SJSA1 (cell line): ENCODE data around the gene SEMA3D. TPM values are rescaled to one million over a fixed set of nuclear protein-coding genes. Genes with fewer than 3 reads are reported as not detected.
A peak's percentile ranks its signal among the peaks of the same experiment; 100 is the strongest.

Experiments
- DNase-seq, 2 experiments: peaks; one replicate each; pipeline ENCODE4 v3.0.0-alpha.2; 2015 to 2020; ENCODE audit warnings: low spot score in 2 of 2, low read depth in 1 of 2
- H3K27ac ChIP-seq: fragments of 250-450 bp; sonication (Bioruptor Pico); 2 replicates; pipeline ENCODE4 v1.5.1; 2020; ENCODE audit warnings: mild to moderate bottlenecking, moderate library complexity
- H3K27me3 ChIP-seq: fragments of 250-450 bp; sonication (Bioruptor Pico); replicated peaks from 2 replicates; pipeline ENCODE4 v1.5.1; 2020; ENCODE audit warnings: mild to moderate bottlenecking, moderate library complexity
- H3K36me3 ChIP-seq: fragments of 250-450 bp; sonication (Bioruptor Pico); 2 replicates; pipeline ENCODE4 v1.5.1; 2020; ENCODE audit warnings: mild to moderate bottlenecking
- H3K4me1 ChIP-seq: fragments of 250-450 bp; sonication (Bioruptor Pico); replicated peaks from 2 replicates; pipeline ENCODE4 v1.6.1; 2021; ENCODE audit warnings: mild to moderate bottlenecking
- H3K4me3 ChIP-seq: fragments of 250-450 bp; sonication (Bioruptor Pico); 2 replicates; pipeline ENCODE4 v1.5.1; 2020; ENCODE audit warnings: mild to moderate bottlenecking
- H3K9me3 ChIP-seq: fragments of 250-450 bp; sonication (Bioruptor Pico); replicated peaks from 2 replicates; pipeline ENCODE4 v1.5.1; 2020; ENCODE audit warnings: mild to moderate bottlenecking
- total RNA-seq: library from RNA; depleted of rRNA; stranded (reverse); fragments of >200 nt; shearing (Covaris generic); gene quantifications from 2 replicates; pipeline ENCODE4 v1.2.3, GENCODE V29; 2014

The SEMA3D gene
- total RNA-seq, 1 experiment from 2014 or later: 5.3 TPM

DNA sequence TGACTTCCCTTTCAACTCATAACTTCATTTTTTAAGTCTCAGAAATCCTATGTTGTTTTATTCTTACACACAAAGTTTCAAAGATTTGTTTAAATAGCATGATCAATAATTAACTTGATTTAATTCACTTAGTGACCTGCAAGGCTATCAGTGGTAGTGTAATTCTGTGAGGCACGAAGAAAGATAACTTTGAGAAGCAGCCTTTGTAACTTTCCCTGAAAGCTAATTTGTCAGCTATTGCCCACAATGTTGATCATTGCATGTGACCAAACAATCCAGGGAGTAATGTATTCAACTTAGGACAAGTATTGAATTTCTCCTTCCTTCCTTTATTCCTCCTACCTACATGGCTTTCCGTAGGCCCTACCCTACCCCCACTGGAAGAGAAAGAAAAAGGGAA lies 111.0 kb downstream of the SEMA3D start:
- Histone ChIP-seq H3K27me3 (no peaks in the 10 kb centered on the region), H3K36me3 (no peaks in the 10 kb centered on the region), H3K9me3 (no peaks in the 10 kb centered on the region), H3K4me3 (no peak overlapping the region), H3K27ac (no peak overlapping the region), H3K4me1 (no peaks in the 10 kb centered on the region)
- no peak for DNase-seq

DNA sequence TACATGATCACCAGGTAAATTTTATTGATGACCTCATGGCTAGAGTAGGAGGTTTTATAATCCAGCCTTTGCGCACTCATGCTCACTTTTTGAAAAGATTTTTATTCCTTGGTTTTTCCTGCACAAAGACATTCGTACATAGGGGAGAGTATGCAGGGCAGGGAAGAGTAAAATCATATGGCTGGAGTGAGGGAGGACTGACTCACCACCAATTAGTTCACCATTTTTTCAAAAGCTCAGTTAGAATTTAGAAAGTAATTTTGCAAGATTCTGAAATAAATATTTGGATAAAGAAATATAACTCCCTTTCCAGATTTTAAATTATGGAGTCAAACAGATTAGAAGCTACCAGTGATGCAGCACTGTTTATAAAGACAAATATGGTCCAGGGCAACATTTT lies 111.9 kb downstream of the SEMA3D start:
- Histone ChIP-seq H3K4me3 (no peak overlapping the region), H3K36me3 (no peaks in the 10 kb centered on the region), H3K27ac (no peak overlapping the region), H3K9me3 (no peaks in the 10 kb centered on the region), H3K27me3 (no peaks in the 10 kb centered on the region), H3K4me1 (no peaks in the 10 kb centered on the region)
- no peak for DNase-seq

DNA sequence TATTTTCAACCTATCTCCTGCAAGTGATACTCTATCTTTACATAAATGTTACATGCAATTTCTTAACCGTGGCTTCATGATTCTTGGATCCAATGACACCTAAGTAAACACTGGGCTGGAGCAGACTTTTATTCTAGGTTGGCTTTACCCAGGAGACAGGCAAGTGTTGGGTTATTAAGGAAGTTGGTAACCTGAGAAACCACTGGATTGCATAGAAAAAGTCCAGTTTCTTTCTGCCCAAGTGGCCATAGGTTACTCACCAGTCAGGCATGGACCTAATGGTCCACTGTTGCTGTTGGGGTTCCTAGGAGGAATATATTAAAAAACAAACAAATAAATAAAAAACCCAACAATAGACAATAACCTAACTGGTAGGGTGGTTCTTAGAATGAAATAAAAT lies 112.8 kb downstream of the SEMA3D start:
- no peaks in the 10 kb centered on the region for H3K9me3 ChIP-seq
- no peak overlapping the region for H3K27ac ChIP-seq
- H3K4me1 ChIP-seq: no peaks in the 10 kb centered on the region; the same call in 1 of the 2 replicates
- no peaks in the 10 kb centered on the region for H3K36me3 ChIP-seq
- DNase-seq: no peak
- no peak overlapping the region for H3K4me3 ChIP-seq
- H3K27me3 ChIP-seq: no peaks in the 10 kb centered on the region

DNA sequence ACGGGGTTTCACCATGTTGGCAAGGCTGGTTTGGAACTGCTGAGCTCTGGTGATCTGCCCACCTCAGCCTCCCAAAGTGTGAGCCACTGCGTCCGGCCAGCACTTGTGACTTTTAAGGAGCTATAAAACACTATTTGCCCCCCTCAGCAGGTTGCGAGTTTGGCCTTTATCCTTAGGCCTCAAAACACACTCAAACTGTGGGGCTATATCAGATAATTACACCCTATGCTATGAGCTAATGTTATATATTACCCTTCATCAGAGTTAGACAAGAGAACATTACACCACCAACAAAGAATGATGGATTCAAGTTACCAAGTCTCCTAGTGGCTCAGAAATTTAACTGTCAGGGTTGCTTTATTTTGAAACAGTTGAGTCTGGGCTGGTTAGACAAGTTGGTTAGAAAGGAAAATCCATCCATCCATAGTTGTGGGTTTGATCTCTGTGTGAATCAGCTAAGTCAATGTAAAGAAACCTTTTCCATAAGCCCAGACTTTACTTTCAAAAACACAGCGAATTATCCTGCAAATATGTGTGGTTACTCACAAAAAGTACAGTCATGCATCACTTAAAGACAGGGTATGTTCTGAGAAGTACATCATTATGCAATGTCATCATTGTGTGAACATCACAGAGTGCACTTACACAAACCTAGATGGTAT lies 115.8 kb downstream of the SEMA3D start:
- Histone ChIP-seq H3K36me3 (no peaks in the 10 kb centered on the region), H3K9me3 (no peaks in the 10 kb centered on the region), H3K4me3 (no peak overlapping the region), H3K27ac (no peak overlapping the region), H3K27me3 (no peaks in the 10 kb centered on the region), H3K4me1 (peaks cover 4% of the 10 kb centered on the region)
- no peak for DNase-seq

GRCh38 chr7:85068799-85069198 lies 118.1 kb downstream of the SEMA3D start:
- no peaks in the 10 kb centered on the region for H3K27me3 ChIP-seq
- peaks cover 9% of the 10 kb centered on the region for H3K4me1 ChIP-seq
- DNase-seq: peak in 1 of 2 experiments; percentile 27
- no peak overlapping the region for H3K4me3 ChIP-seq
- no peaks in the 10 kb centered on the region for H3K9me3 ChIP-seq
- H3K27ac ChIP-seq: no peak overlapping the region
- no peaks in the 10 kb centered on the region for H3K36me3 ChIP-seq

DNA sequence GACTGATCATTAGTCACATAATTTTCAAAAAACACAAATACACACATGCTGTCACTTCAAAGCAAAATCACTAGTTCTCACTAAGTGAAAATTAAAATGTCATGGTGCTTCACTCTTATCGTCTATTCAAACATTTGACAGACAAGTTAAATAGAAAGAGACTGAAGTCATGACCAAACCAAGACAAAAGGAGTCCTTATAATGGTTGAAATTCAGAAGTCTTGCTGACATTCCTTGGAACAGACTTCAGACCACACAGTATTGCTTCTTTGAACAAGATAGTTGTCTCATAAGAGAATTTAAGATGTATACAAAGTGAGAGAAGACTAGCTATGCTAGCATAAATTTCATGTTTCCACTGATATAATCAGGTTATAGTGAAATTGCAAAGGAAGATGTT lies 119.5 kb downstream of the SEMA3D start:
- Histone ChIP-seq H3K36me3 (no peaks in the 10 kb centered on the region), H3K4me3 (no peak overlapping the region), H3K4me1 (peaks cover 9% of the 10 kb centered on the region), H3K9me3 (no peaks in the 10 kb centered on the region), H3K27me3 (no peaks in the 10 kb centered on the region), H3K27ac (no peak overlapping the region)
- no peak for DNase-seq

DNA sequence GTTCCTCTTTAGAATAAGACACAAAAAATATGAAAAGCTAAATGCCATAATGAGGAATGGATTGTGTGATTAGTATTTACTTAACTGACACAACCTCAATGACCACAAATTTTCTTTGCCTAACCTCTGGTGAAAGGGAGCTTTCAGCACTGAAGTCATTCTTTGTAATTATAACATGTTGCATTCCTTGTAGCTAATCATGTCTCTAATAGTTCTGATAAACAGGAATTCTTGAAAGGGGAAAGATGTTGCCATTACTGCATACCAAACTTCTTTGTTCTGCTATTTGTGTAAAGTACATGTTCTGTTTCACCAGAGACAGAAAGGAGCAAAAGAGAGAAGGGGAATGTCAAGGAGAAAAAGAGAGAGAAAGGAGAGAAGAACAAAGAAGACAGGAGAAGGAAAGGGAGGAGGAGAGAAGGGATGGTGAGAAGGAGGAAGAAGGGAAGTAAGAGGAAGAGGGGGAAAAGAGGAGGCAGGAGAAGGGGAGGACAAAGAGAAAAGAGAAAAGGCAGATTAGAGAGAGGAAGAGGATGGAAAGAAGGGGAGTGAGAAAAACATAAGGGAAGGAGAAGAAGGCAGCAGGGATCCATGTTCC lies 120.9 kb downstream of the SEMA3D start:
- Histone ChIP-seq H3K27me3 (no peaks in the 10 kb centered on the region), H3K4me3 (no peak overlapping the region), H3K36me3 (no peaks in the 10 kb centered on the region), H3K9me3 (no peaks in the 10 kb centered on the region), H3K4me1 (peaks cover 9% of the 10 kb centered on the region), H3K27ac (peak overlapping the region; percentile 46)
- DNase-seq: peak in 1 of 2 experiments; percentile 28

GRCh38 chr7:85065306-85065705 lies 121.5 kb downstream of the SEMA3D start:
- Histone ChIP-seq H3K4me3 (no peak overlapping the region), H3K27me3 (no peaks in the 10 kb centered on the region), H3K36me3 (no peaks in the 10 kb centered on the region), H3K27ac (no peak overlapping the region), H3K4me1 (peaks cover 9% of the 10 kb centered on the region), H3K9me3 (no peaks in the 10 kb centered on the region)
- DNase-seq: no peak

GRCh38 chr7:85062651-85063050 lies 124.2 kb downstream of the SEMA3D start:
- Histone ChIP-seq H3K9me3 (no peaks in the 10 kb centered on the region), H3K27me3 (no peaks in the 10 kb centered on the region), H3K27ac (no peak overlapping the region)

GRCh38 chr7:85061456-85061855 lies 125.4 kb downstream of the SEMA3D start:
- H3K9me3 ChIP-seq: no peaks in the 10 kb centered on the region
- no peak overlapping the region for H3K4me3 ChIP-seq

More at GRCh38 chr7:85062651-85063050, 124.2 kb downstream of the SEMA3D start:
- H3K4me1 ChIP-seq: peaks cover 9% of the 10 kb centered on the region
- H3K36me3 ChIP-seq: no peaks in the 10 kb centered on the region
- no peak overlapping the region for H3K4me3 ChIP-seq
- no peak for DNase-seq

DNA sequence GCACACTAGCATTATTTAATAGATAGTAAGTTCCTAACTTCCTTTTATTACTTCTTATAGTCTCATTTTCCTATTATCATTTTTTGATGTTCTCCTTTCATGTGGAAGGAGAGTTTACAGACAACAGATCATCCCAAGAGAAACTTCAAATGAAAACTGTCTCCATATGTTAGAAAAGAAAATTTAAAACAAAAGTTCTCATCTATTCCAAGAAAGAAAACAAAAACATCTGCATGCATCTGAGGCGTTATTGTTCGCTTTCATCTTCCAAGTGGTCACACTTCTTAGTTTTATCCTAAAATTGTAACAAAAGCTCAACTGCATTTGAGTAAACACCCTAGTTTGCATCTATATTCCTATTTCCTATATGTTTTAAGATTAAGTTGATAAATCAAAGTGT lies 126.2 kb downstream of the SEMA3D start:
- Histone ChIP-seq H3K27ac (no peak overlapping the region), H3K27me3 (no peaks in the 10 kb centered on the region), H3K36me3 (no peaks in the 10 kb centered on the region), H3K4me3 (no peak overlapping the region), H3K9me3 (no peaks in the 10 kb centered on the region), H3K4me1 (peaks cover under 1% of the 10 kb centered on the region)
- no peak for DNase-seq

More at GRCh38 chr7:85061456-85061855, 125.4 kb downstream of the SEMA3D start:
- no peaks in the 10 kb centered on the region for H3K36me3 ChIP-seq
- H3K27me3 ChIP-seq: no peaks in the 10 kb centered on the region
- DNase-seq: no peak
- H3K27ac ChIP-seq: no peak overlapping the region
- H3K4me1 ChIP-seq: peaks cover 8% of the 10 kb centered on the region

DNA sequence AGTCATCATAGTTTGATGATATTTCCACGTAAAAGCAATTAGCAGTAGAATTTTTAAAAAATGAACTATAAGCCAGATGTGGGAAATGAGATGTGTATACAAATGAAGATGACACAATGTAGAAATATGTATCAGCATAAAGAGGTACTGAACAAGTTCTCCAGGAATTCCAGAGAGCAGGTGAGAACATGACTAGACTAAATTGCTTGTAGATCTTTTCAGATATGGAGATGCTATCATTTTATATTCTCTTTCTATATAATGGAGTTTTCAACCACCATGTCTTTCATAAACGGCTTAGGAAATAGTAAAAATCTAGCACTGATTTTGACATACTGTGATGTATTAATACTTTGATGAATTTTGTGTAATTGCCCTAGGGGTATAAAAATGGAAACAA lies 130.9 kb downstream of the SEMA3D start:
- Histone ChIP-seq H3K4me1 (no peaks in the 10 kb centered on the region), H3K36me3 (no peaks in the 10 kb centered on the region), H3K27me3 (no peaks in the 10 kb centered on the region), H3K4me3 (no peak overlapping the region), H3K9me3 (no peaks in the 10 kb centered on the region), H3K27ac (no peak overlapping the region)
- no peak for DNase-seq

DNA sequence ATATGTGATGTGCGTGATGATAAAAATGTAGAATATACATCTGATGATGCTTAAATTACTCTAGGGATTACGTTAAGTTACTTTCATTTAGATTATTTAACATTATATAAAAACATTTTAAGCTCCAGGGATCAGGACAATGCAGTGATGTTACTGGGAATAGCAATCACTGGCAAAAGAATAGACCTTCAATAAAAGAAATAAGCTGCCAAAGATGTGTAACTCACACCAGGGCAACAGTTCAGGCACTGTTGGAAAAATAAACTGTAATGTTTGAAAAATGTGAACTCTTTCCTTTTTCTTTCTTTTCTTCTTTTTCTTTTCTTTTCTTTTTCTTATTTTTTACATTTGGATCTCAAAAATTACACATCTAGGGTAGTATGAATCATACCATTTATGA lies 131.7 kb downstream of the SEMA3D start:
- Histone ChIP-seq H3K4me1 (no peaks in the 10 kb centered on the region), H3K36me3 (no peaks in the 10 kb centered on the region), H3K9me3 (no peaks in the 10 kb centered on the region), H3K27ac (no peak overlapping the region), H3K27me3 (no peaks in the 10 kb centered on the region), H3K4me3 (no peak overlapping the region)
- no peak for DNase-seq

- H3K36me3 ChIP-seq: no peaks in the 10 kb centered on the region
- H3K27me3 ChIP-seq: no peaks in the 10 kb centered on the region
- H3K4me3 ChIP-seq: no peak overlapping the region
- DNase-seq: no peak
- no peaks in the 10 kb centered on the region for H3K4me1 ChIP-seq
- H3K9me3 ChIP-seq: no peaks in the 10 kb centered on the region
- no peak overlapping the region for H3K27ac ChIP-seq
Observed at GRCh38 chr7:85054306-85054705, 132.6 kb downstream of the SEMA3D start.

DNA sequence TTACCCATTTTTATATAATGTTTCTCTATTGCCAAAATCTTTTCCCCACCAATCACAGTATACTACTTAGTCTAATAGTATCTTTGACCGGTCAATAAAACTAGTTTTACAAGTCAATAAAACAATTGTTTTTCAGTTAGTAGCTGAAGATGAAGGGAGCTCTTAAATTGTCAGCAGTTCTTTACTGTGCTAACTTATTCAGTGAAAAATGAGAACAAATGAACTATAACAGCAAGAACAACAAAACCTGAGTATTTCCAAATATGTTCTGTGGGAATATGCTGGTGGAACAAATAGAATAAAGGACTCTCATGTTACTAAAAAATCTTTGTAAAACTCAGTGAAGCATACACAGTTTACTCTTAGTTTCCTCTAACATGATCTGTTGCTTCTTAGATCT lies 134.0 kb downstream of the SEMA3D start:
- no peaks in the 10 kb centered on the region for H3K36me3 ChIP-seq
- no peaks in the 10 kb centered on the region for H3K27me3 ChIP-seq
- H3K4me3 ChIP-seq: no peak overlapping the region
- H3K4me1 ChIP-seq: no peaks in the 10 kb centered on the region
- H3K27ac ChIP-seq: no peak overlapping the region
- no peak for DNase-seq
- H3K9me3 ChIP-seq: no peaks in the 10 kb centered on the region
